Upper lobe of right lung (tissue), 1 donor: Measurements from ENCODE around the gene HSP90AB1. TPM values are rescaled to one million over a fixed set of nuclear protein-coding genes. Genes with fewer than 3 reads are reported as not detected.
A peak's percentile ranks its signal among the peaks of the same experiment; 100 is the strongest.

ENCODE experiments used
- ATAC-seq: fragments of 200-7000 bp; cut with Tn5 transposase; one replicate; pipeline ENCODE4 v1.9.1; 2020; ENCODE audit warnings: mild to moderate bottlenecking, moderate library complexity
- DNase-seq: peaks from one replicate; pipeline ENCODE4 v3.0.0-alpha.2; 2020
- H3K27ac ChIP-seq: fragments of 200-600 bp; one replicate; pipeline ENCODE4 v1.8.0; 2022
- H3K27me3 ChIP-seq: fragments of 200-600 bp; one replicate; pipeline ENCODE4 v1.8.0; 2022; ENCODE audit warnings: mild to moderate bottlenecking
- H3K36me3 ChIP-seq: fragments of 200-600 bp; one replicate; pipeline ENCODE4 v1.8.0; 2022
- H3K4me1 ChIP-seq: fragments of 200-600 bp; one replicate; pipeline ENCODE4 v1.8.0; 2022
- H3K4me3 ChIP-seq: fragments of 200-600 bp; one replicate; pipeline ENCODE4 v1.8.0; 2022; ENCODE audit warnings: mild to moderate bottlenecking
- H3K9me3 ChIP-seq: fragments of 200-600 bp; one replicate; pipeline ENCODE4 v1.8.0; 2022
- CTCF ChIP-seq: fragments of 200-600 bp; IDR thresholded peaks from one replicate; pipeline ENCODE4 v1.8.0; 2022; ENCODE audit warnings: antibody characterized with exemption
- intact Hi-C: fragments of 100-400 bp; cut with DNase I; formaldehyde crosslinking; loops from one replicate; pipeline ENCODE4 v1.11.0; 2022
- total RNA-seq: library from RNA; stranded (reverse); fragmentation: NEBNext Ultra II Directional; extraction: Animal tissue kit (Norgen Biotek cat#: 25700); gene quantifications from one replicate; pipeline ENCODE4 v1.2.1, GENCODE V29; 2021
- donor health status: DM: no; HTN: yes; CAD: no; lungs with severe emphysema.

The HSP90AB1 gene
- total RNA-seq, 1 donor from 2014 or later, result 660 TPM

DNA sequence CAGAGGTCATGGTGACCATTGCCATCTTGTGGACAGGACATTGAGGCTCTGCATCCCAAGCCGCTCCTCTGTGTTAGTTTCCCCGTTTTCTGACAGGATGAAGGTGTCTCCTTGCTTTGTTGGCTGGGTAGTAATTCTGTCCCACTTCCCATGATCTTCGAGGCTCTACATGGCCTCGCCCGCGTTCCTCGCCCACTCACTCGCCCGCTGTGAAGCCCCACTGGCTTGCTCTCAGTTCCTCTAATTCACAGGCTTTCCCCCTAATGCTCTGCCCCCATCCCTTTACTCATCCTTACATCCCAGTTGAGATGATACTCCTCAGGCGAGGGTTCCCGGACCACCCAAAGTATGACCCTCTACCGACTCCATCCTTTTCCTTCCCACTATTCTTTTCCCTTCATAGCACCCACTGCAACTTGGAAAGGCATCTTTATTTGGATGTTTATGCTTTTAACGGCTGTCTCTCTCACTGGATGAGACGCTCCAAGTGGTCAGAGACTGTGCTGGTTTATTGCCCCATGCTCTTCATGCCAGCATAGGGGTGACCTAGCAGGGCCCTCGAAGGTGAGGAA, 10.9 kb downstream of the HSP90AB1 start:
- Histone ChIP-seq H3K36me3 (peaks cover 33% of the 10 kb centered on the region), H3K27ac (peak overlapping the region; percentile 89), H3K4me3 (peak overlapping the region; percentile 94), H3K4me1 (peaks cover 24% of the 10 kb centered on the region), H3K27me3 (no peaks in the 10 kb centered on the region), H3K9me3 (no peaks in the 10 kb centered on the region)
- DNase-seq (peak; percentile 80), ATAC-seq (no peak)
- no peak for TF ChIP-seq CTCF
- intact Hi-C loops, result no loop called here

DNA sequence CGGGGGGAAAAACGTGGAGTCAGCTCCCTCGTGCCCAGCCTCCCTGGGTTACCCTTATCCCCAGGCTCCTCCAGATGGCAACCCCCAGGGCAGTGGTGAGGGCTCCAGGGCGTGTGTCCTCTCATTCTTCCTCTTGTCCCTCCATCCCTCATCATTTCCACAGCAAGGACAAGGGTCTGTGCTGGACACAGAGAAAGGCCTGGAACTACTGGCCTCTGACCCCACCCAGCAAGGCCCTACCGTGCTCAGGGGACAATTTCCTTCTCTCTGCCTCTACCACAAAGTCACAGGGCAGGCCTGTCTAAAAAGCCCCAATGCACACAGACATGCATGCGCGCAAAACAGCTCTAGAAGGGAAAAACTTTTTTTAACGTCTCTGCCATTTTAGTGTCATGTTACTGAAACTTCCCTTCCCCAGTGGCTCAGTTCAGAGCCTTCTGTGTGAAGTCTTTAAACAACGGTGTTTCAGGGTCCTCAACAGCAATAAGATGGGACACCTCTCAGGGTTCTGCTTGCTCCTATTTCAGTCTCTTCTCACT, 11.5 kb downstream of the HSP90AB1 start:
- intact Hi-C loops, result no loop called here
- TF ChIP-seq CTCF, result no peak
- Histone ChIP-seq H3K27me3 (no peaks in the 10 kb centered on the region), H3K4me1 (peaks cover 30% of the 10 kb centered on the region), H3K4me3 (no peak overlapping the region), H3K27ac (peak overlapping the region; percentile 89), H3K36me3 (peaks cover 28% of the 10 kb centered on the region), H3K9me3 (no peaks in the 10 kb centered on the region)
- ATAC-seq (no peak), DNase-seq (peak; percentile 52)

DNA sequence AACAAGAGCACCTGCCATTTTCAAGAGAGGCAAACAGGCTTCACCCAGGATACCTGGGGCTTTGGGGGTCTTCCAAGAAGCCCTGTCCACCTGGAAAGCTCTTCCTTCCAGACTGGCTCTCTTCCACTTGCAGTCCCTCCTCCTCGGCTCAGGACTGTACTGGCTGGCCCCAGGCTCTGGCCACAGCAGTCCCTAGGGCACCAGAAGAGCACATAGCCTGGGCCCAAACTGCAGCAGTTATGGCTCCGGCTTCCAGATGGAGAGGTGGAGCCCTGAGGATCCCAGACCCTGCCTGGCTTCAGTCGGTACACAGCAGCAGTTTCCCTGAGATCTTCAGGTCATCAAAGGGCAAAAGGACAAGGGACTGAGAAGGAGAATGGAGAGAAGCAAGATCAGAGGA, 12.0 kb downstream of the HSP90AB1 start:
- H3K4me3 ChIP-seq, result no peak overlapping the region
- peak; percentile 28 for DNase-seq
- peaks cover 23% of the 10 kb centered on the region for H3K36me3 ChIP-seq
- intact Hi-C loops, result no loop called here
- peaks cover 34% of the 10 kb centered on the region for H3K4me1 ChIP-seq
- no peak overlapping the region for H3K27ac ChIP-seq
- no peaks in the 10 kb centered on the region for H3K9me3 ChIP-seq
- ATAC-seq, result no peak
- no peak for TF ChIP-seq CTCF
- no peaks in the 10 kb centered on the region for H3K27me3 ChIP-seq

GRCh38 chr6:44260011-44260410, 13.1 kb downstream of the HSP90AB1 start:
- Histone ChIP-seq H3K4me3 (no peak overlapping the region), H3K4me1 (peaks cover 43% of the 10 kb centered on the region), H3K27ac (no peak overlapping the region), H3K9me3 (no peaks in the 10 kb centered on the region), H3K27me3 (no peaks in the 10 kb centered on the region), H3K36me3 (peaks cover 12% of the 10 kb centered on the region)
- no peak for ATAC-seq
- TF ChIP-seq CTCF, result no peak
- no peak for DNase-seq
- intact Hi-C loops, result no loop called here

DNA sequence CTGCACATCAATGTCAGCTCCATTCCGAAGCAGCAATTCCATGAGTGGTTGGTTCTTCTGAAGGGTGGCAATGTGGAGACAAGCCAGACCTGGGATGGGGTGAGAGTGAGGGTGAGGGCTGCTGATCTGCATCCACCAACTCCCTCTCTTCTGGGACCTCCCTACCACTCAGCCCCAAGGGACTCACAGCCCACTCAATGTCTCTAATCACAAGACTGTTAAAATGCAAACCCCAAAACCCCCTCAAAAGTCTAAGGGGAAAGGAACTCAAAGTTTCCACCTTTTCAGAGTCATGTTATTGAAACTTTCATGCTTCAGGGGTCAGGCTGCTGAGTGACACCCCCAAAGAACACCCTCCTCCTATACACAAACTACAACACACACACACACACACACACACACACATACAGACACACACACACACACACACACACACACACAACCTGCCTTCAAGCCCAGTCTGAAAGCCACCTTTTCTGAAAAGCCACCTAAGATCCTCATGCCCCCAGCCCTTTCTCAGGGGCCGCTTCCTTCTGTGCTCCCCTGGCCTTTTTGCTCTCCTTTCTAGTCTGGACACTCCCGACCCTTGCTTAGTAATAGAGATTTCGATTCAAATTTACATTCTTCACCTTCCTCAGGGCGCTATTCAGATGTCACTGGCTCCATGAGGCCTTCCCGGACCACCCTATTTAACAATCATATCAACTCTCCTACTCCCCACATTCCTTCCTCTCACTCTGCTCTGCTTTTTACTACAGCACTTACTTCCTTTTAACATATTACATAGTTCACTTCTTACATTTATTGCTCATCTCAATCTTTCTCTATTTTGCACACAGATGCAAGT, 13.8 kb downstream of the HSP90AB1 start:
- no peak for TF ChIP-seq CTCF
- peaks cover 43% of the 10 kb centered on the region for H3K4me1 ChIP-seq
- no peak for ATAC-seq
- H3K4me3 ChIP-seq, result no peak overlapping the region
- intact Hi-C loops, result no loop called here
- no peaks in the 10 kb centered on the region for H3K9me3 ChIP-seq
- no peaks in the 10 kb centered on the region for H3K27me3 ChIP-seq
- no peak for DNase-seq
- peaks cover 8% of the 10 kb centered on the region for H3K36me3 ChIP-seq
- H3K27ac ChIP-seq, result no peak overlapping the region
